IPS-20b (cell line): ENCODE measurements around the gene CCL11.

ENCODE experiments used
- H3K27ac ChIP-seq: one replicate; pipeline ENCODE4 v1.5.1; 2013; ENCODE audit warnings: low read length
- H3K27me3 ChIP-seq: 2 replicates; pipeline ENCODE4 v1.6.1; 2013; ENCODE audit warnings: mild to moderate bottlenecking, low read length, inconsistent platforms; ENCODE audit not compliant: insufficient read depth
- H3K36me3 ChIP-seq: 2 replicates; pipeline ENCODE4 v1.6.1; 2013; ENCODE audit warnings: low read depth, mild to moderate bottlenecking, inconsistent platforms, low read length, moderate library complexity; ENCODE audit not compliant: insufficient read depth
- H3K4me1 ChIP-seq: 2 replicates; pipeline ENCODE4 v1.6.1; 2013; ENCODE audit warnings: mild to moderate bottlenecking, control low read depth, inconsistent platforms, low read length, moderate library complexity; ENCODE audit not compliant: insufficient read depth
- H3K4me3 ChIP-seq: 2 replicates; pipeline ENCODE4 v1.5.1; 2013; ENCODE audit warnings: mild to moderate bottlenecking, low read length, inconsistent platforms
- H3K9ac ChIP-seq: 2 replicates; pipeline ENCODE4 v1.6.1; 2013; ENCODE audit warnings: low read depth, mild to moderate bottlenecking, inconsistent platforms, low read length, moderate library complexity
- H3K9me3 ChIP-seq: 2 replicates; pipeline ENCODE4 v1.6.1; 2013; ENCODE audit warnings: mild to moderate bottlenecking, low read depth, low read length, inconsistent platforms; ENCODE audit not compliant: insufficient read depth

The CCL11 gene

GRCh38 chr17:34285286-34285792, at the start of gene CCL11:
TSS of gene CCL11 (plus strand) at chr17:34285742. CDS start at chr17:34285809, 67 bp downstream.
- H3K4me1 ChIP-seq, result no peaks in the 10 kb centered on the region
- no peak within 1 kb of the TSS for H3K27ac ChIP-seq
- H3K27me3 ChIP-seq, result no peaks in the 10 kb centered on the region
- no peak within 1 kb of the TSS for H3K4me3 ChIP-seq
- no peak within 1 kb of the TSS for H3K9ac ChIP-seq
- no peaks in the 10 kb centered on the region for H3K36me3 ChIP-seq
- no peaks in the 10 kb centered on the region for H3K9me3 ChIP-seq

GRCh38 chr17:34236281-34236892, 49.2 kb upstream of the CCL11 start:
- no peak overlapping the region for H3K27ac ChIP-seq
- H3K27me3 ChIP-seq, result no peaks in the 10 kb centered on the region
- H3K9ac ChIP-seq, result no peak overlapping the region
- no peaks in the 10 kb centered on the region for H3K9me3 ChIP-seq
- peaks cover 4% of the 10 kb centered on the region for H3K4me1 ChIP-seq
- no peak overlapping the region for H3K4me3 ChIP-seq
- no peaks in the 10 kb centered on the region for H3K36me3 ChIP-seq

GRCh38 chr17:34237458-34237857, 48.1 kb upstream of the CCL11 start:
- Histone ChIP-seq H3K4me3 (no peak overlapping the region), H3K27ac (no peak overlapping the region), H3K9ac (no peak overlapping the region), H3K9me3 (no peaks in the 10 kb centered on the region), H3K36me3 (no peaks in the 10 kb centered on the region), H3K4me1 (peaks cover 7% of the 10 kb centered on the region), H3K27me3 (no peaks in the 10 kb centered on the region)

- H3K27ac ChIP-seq, result no peak overlapping the region
- H3K9me3 ChIP-seq, result no peaks in the 10 kb centered on the region
- no peak overlapping the region for H3K9ac ChIP-seq
- no peaks in the 10 kb centered on the region for H3K36me3 ChIP-seq
- H3K4me3 ChIP-seq, result no peak overlapping the region
- no peaks in the 10 kb centered on the region for H3K27me3 ChIP-seq
- peaks cover 3% of the 10 kb centered on the region; the same call in 1 of the 2 replicates for H3K4me1 ChIP-seq
Observed at GRCh38 chr17:34241062-34241461, 44.5 kb upstream of the CCL11 start.

- Histone ChIP-seq H3K4me3 (no peak overlapping the region), H3K27ac (no peak overlapping the region), H3K9ac (no peak overlapping the region), H3K36me3 (no peaks in the 10 kb centered on the region), H3K9me3 (no peaks in the 10 kb centered on the region), H3K4me1 (peaks cover 3% of the 10 kb centered on the region; the same call in 1 of the 2 replicates), H3K27me3 (no peaks in the 10 kb centered on the region)
Observed at GRCh38 chr17:34242587-34243363, 42.8 kb upstream of the CCL11 start.

GRCh38 chr17:34243364-34244320, 41.9 kb upstream of the CCL11 start:
- Histone ChIP-seq H3K4me3 (no peak overlapping the region), H3K27me3 (no peaks in the 10 kb centered on the region), H3K4me1 (peaks cover 3% of the 10 kb centered on the region; the same call in 1 of the 2 replicates), H3K36me3 (no peaks in the 10 kb centered on the region), H3K9ac (no peak overlapping the region), H3K9me3 (no peaks in the 10 kb centered on the region), H3K27ac (no peak overlapping the region)

- Histone ChIP-seq H3K27ac (no peak overlapping the region), H3K4me3 (no peak overlapping the region), H3K9ac (no peak overlapping the region), H3K9me3 (no peaks in the 10 kb centered on the region), H3K4me1 (peaks cover 3% of the 10 kb centered on the region; the same call in 1 of the 2 replicates), H3K36me3 (no peaks in the 10 kb centered on the region), H3K27me3 (no peaks in the 10 kb centered on the region)
Observed at GRCh38 chr17:34245351-34245905, 40.1 kb upstream of the CCL11 start.

- no peaks in the 10 kb centered on the region for H3K36me3 ChIP-seq
- H3K9me3 ChIP-seq, result no peaks in the 10 kb centered on the region
- no peaks in the 10 kb centered on the region for H3K27me3 ChIP-seq
- peaks cover 3% of the 10 kb centered on the region; the same call in 1 of the 2 replicates for H3K4me1 ChIP-seq
- H3K4me3 ChIP-seq, result no peak overlapping the region
- H3K27ac ChIP-seq, result no peak overlapping the region
- H3K9ac ChIP-seq, result no peak overlapping the region
Observed at GRCh38 chr17:34246446-34246845, 39.1 kb upstream of the CCL11 start.

- Histone ChIP-seq H3K27ac (no peak overlapping the region), H3K4me3 (no peak overlapping the region), H3K4me1 (peaks cover 3% of the 10 kb centered on the region; the same call in 1 of the 2 replicates), H3K27me3 (no peaks in the 10 kb centered on the region), H3K36me3 (no peaks in the 10 kb centered on the region), H3K9me3 (no peaks in the 10 kb centered on the region), H3K9ac (no peak overlapping the region)
Observed at GRCh38 chr17:34246881-34247280, 38.7 kb upstream of the CCL11 start.

- no peaks in the 10 kb centered on the region for H3K36me3 ChIP-seq
- no peak overlapping the region for H3K9ac ChIP-seq
- peaks cover 4% of the 10 kb centered on the region; the same call in 1 of the 2 replicates for H3K27me3 ChIP-seq
- no peak overlapping the region for H3K27ac ChIP-seq
- H3K4me1 ChIP-seq, result no peaks in the 10 kb centered on the region; the same call in 1 of the 2 replicates
- H3K4me3 ChIP-seq, result no peak overlapping the region
- H3K9me3 ChIP-seq, result no peaks in the 10 kb centered on the region
Observed at GRCh38 chr17:34248511-34249024, 37.0 kb upstream of the CCL11 start.

- Histone ChIP-seq H3K9ac (no peak overlapping the region), H3K4me3 (no peak overlapping the region)
Observed at GRCh38 chr17:34249061-34249460, 36.5 kb upstream of the CCL11 start.

More at GRCh38 chr17:34249061-34249460, 36.5 kb upstream of the CCL11 start:
- H3K36me3 ChIP-seq, result no peaks in the 10 kb centered on the region
- peaks cover 1% of the 10 kb centered on the region; the same call in 1 of the 2 replicates for H3K4me1 ChIP-seq
- H3K27me3 ChIP-seq, result peaks cover 6% of the 10 kb centered on the region; the same call in 1 of the 2 replicates
- no peak overlapping the region for H3K27ac ChIP-seq
- H3K9me3 ChIP-seq, result no peaks in the 10 kb centered on the region
